Body of pancreas (tissue), 4 donors: ENCODE results near the gene MYBPC3.

Experiments
- CTCF ChIP-seq, 7 experiments: fragments of 450-650 bp in 4 of 7; fragments of 200-600 bp in 3 of 7; sonication (generic) in 3 of 7; IDR thresholded peaks; one replicate each; pipeline ENCODE4 v1.5.1; 2016 to 2019; ENCODE audit warnings: antibody characterized with exemption in 7 of 7
- POLR2A ChIP-seq, 3 donors: fragments of 450-650 bp; IDR thresholded peaks; one replicate each; pipeline ENCODE4 v1.6.1; 2016; ENCODE audit warnings: antibody characterized with exemption in 3 of 3, mild to moderate bottlenecking in 2 of 3

GRCh38 chr11:47345890-47346563, 6.5 kb downstream of the MYBPC3 start:
- TF ChIP-seq CTCF (IDR thresholded peaks at IDR 0.05) (no peak), POLR2A (IDR thresholded peaks at IDR 0.05) (no peak)
